GM11168 (cell line): ENCODE results near the gene ZBTB20.

Experiments
- in situ Hi-C: fragments of 300-500 bp; cut with MboI; formaldehyde crosslinking; loops from one replicate; pipeline ENCODE4 v1.12.0; 2022; ENCODE audit warnings: low sequenced_read_pairs; ENCODE audit not compliant: unreplicated experiment

ZBTB20 gene

GRCh38 chr3:114624571-114625181, 522.4 kb downstream of the ZBTB20 start:
- in situ Hi-C loops = no loop called here

GRCh38 chr3:114624047-114624445, 523.0 kb downstream of the ZBTB20 start:
- in situ Hi-C loops = no loop called here

GRCh38 chr3:114623420-114624046, 523.6 kb downstream of the ZBTB20 start:
- in situ Hi-C loops = no loop called here

GRCh38 chr3:114622001-114622400, 525.1 kb downstream of the ZBTB20 start:
- in situ Hi-C loops = no loop called here

GRCh38 chr3:114619771-114620170, 527.3 kb downstream of the ZBTB20 start:
- in situ Hi-C loops = no loop called here

- in situ Hi-C loops = no loop called here
These were observed 531.5 kb downstream of the ZBTB20 start for GRCh38 chr3:114615523-114616085.

- in situ Hi-C loops = no loop called here
These were observed 537.0 kb downstream of the ZBTB20 start for GRCh38 chr3:114609973-114610630.

- in situ Hi-C loops = no loop called here
These were observed 538.8 kb downstream of the ZBTB20 start for GRCh38 chr3:114608293-114608692.

GRCh38 chr3:114606336-114606735, 540.8 kb downstream of the ZBTB20 start:
- in situ Hi-C loops = no loop called here

- in situ Hi-C loops = no loop called here
These were observed 546.5 kb downstream of the ZBTB20 start for GRCh38 chr3:114600571-114600970.

GRCh38 chr3:114597871-114598270, 549.2 kb downstream of the ZBTB20 start:
- in situ Hi-C loops = no loop called here

- in situ Hi-C loops = no loop called here
These were observed 550.1 kb downstream of the ZBTB20 start for GRCh38 chr3:114597012-114597411.

GRCh38 chr3:114596147-114596546, 550.9 kb downstream of the ZBTB20 start:
- in situ Hi-C loops = no loop called here

- in situ Hi-C loops = no loop called here
These were observed 551.5 kb downstream of the ZBTB20 start for GRCh38 chr3:114595522-114596028.

GRCh38 chr3:114590309-114591047, 556.6 kb downstream of the ZBTB20 start:
- in situ Hi-C loops = no loop called here

GRCh38 chr3:114587986-114588385, 559.1 kb downstream of the ZBTB20 start:
- in situ Hi-C loops = no loop called here

- in situ Hi-C loops = no loop called here
These were observed 561.0 kb downstream of the ZBTB20 start for GRCh38 chr3:114586119-114586518.

- in situ Hi-C loops = no loop called here
These were observed 561.4 kb downstream of the ZBTB20 start for GRCh38 chr3:114585687-114586086.

GRCh38 chr3:114584734-114585371, 562.2 kb downstream of the ZBTB20 start:
- in situ Hi-C loops = no loop called here

- in situ Hi-C loops = no loop called here
These were observed 564.2 kb downstream of the ZBTB20 start for GRCh38 chr3:114582929-114583328.
